Activated T-cell treated with anti-CD3 and anti-CD28 coated beads, Interleukin-2, amount 50 U/mL, for 1 hour (primary cell): ENCODE data around the gene TRIO.

Experiments
- DNase-seq: peaks from one replicate; pipeline ENCODE4 v3.0.0-alpha.2; 2020

TRIO gene

GRCh38 chr5:14503681-14504331 lies 360.7 kb downstream of the TRIO start:
- no peak for DNase-seq

GRCh38 chr5:14504332-14504727 lies 361.2 kb downstream of the TRIO start:
- no peak for DNase-seq

GRCh38 chr5:14504816-14505215 lies 361.7 kb downstream of the TRIO start:
- DNase-seq: no peak

DNA sequence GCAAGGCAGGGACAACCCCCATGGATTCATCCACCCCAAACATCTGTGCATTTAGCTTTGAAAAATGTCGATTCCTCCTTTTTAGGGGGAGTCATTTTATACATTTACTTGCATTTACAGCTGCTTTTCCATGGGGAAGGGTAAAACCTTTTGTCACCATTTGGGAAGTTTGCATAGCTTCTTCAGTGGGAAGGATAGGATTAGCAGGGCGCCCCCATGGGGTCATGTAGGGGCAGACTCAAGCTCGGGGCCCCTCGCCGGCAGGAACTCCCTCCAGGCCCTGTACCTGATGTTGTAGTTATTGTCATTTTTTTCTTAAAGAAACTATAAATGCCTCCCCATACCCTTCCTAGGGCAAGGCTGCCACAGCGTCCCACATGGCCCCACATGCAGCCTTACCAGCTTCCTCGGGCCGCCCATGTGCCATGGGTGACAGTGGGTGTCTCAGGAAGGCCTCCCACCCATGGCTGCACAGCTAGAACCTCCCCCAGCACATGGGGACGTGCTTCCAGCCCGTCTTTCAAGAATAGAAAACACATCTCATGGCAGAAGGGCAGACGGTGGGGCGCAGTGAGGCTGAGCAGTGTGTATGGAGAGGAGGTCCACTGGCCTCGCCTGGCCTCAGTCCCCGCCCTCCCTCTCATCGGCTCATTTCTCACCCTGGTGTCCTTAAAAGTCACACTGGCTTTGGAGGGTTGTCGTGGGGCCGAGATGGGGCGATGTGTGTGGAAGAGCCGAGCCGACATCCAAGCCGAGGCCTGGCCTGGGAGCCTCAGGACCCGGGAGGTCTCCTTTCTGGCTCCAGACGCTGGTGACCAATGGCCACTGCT lies 362.4 kb downstream of the TRIO start:
- no peak for DNase-seq

GRCh38 chr5:14506140-14506538 lies 363.0 kb downstream of the TRIO start:
- DNase-seq: no peak

DNA sequence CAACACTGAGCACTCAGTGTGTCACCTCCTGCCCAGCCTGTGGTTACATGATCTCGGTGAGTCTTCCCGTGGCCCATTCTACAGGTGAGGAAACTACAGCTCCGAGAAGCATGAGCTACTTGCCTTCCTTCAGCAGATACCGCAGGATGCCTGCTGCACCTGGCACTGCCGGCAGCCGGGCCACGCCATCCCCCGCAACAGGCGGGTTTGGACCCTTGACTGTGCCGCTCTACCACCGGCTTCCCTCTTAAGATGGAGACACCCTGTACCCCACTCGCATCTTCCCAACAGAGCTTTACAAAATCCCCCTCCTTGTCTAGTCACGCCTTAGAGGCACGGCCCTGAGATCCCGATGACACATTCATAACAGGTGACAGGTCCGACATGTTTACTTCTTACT lies 363.5 kb downstream of the TRIO start:
- no peak for DNase-seq

DNA sequence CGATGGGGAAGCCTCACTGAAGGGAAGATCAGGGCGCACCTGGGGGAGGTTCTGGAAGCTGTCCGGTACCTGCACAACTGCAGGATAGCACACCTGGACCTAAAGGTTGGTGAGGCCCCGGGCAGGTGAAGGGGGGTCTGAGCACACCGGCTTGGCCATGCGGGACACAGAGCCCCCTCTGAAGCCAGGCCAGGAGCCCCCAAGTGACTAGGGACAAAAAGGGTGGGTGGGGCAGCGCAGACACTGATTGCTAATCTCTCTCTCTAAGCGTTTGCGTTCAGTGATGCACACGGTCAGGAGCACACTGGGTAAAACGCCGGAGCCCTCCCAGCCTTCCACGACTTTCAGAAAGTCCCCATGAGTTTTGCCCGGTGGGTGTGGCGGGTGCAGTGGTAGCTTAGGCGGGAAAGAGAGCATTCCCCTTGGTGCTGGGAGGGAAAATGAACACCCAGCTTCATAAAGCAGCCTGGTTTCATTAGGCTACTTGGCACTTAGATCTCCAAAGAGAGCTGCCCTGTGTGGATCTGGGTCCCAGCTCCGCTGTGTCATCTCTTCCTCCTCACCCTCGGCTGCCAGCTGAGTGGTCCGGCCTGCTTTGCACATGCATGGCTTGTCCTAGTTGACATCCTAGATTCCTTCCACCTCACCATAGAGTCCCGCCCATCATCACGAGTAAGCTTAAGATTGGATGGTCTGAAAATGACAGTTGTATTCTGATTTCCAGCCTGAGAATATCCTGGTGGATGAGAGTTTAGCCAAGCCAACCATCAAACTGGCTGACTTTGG lies 364.2 kb downstream of the TRIO start:
- no peak for DNase-seq

DNA sequence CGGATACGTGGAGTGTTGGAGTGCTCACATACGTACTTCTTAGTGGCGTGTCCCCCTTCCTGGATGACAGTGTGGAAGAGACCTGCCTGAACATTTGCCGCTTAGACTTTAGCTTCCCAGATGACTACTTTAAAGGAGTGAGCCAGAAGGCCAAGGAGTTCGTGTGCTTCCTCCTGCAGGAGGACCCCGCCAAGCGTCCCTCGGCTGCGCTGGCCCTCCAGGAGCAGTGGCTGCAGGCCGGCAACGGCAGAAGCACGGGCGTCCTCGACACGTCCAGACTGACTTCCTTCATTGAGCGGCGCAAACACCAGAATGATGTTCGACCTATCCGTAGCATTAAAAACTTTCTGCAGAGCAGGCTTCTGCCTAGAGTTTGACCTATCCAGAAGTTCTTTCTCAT lies 364.9 kb downstream of the TRIO start:
- no peak for DNase-seq

- no peak for DNase-seq
These were observed 366.4 kb downstream of the TRIO start for GRCh38 chr5:14509556-14509955.

DNA sequence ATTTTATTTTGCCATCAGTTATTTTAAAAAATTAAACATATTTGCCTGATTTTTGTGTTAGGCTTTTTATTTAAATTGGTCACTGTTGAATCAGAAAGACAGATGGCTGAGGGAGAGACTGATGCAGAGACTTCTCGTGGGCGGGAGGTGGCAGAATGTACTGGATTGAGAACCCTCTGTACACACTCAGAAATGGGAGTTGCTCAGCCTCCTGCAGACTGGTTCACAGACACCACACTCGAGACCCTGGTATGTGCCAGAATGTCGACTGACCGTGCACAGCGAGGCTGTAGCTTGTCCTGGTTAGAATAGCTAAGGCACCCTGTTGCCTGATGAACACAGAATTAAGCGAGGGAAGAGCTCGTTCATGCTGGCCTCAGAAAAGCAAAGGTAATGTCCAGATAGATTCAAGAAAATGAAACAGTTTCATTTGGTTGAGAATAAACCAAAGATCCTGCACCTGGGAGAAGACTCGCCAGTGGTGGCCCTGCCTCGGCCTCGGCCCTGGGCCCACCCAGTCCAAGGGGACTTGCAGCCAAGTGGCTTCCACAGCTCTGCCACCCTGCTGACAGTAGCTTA lies 367.1 kb downstream of the TRIO start:
- no peak for DNase-seq

- DNase-seq: no peak
These were observed 367.7 kb downstream of the TRIO start for GRCh38 chr5:14510880-14511279.

GRCh38 chr5:14512574-14512973 lies 369.4 kb downstream of the TRIO start:
- DNase-seq: no peak

DNA sequence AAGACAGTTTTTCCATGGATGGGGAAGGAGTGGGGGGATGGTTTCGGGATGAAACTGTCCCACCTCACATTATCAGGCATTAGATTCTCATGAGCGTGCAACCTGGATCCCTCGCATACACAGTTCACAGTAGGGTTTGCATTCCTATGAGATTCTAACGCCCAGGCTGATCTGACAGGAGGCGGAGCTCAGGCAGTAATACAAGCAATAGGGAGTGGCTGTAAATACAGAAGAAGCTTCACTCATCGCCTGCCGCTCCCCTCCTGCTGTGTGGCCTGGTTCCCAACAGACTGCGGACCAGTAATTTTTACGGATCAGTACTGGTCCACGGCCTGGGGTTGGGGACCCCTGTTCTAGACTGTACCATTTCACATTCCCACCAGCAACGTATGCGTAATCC lies 370.1 kb downstream of the TRIO start:
- DNase-seq: no peak

DNA sequence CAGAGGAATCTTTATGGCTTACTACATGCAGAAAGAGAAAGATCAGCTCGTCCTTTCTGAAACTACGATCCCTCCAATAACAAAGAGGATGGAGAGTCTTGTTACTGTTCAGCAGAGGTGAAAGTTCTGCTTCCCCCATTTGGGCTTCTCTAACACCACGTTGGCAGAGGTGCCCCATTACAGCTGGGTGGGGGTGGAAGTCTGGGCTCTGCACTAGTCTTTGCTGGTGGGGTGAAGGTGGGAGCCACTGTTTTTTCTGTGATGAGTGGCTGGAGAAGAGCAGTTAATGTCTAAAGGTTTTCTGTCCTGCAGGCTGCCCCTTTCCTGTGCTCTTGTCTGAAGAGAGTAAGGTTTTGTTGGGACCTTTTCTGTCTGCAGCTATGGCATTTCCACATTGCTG lies 373.8 kb downstream of the TRIO start:
- DNase-seq: no peak

GRCh38 chr5:14518638-14519037 lies 375.5 kb downstream of the TRIO start:
- DNase-seq: no peak

DNA sequence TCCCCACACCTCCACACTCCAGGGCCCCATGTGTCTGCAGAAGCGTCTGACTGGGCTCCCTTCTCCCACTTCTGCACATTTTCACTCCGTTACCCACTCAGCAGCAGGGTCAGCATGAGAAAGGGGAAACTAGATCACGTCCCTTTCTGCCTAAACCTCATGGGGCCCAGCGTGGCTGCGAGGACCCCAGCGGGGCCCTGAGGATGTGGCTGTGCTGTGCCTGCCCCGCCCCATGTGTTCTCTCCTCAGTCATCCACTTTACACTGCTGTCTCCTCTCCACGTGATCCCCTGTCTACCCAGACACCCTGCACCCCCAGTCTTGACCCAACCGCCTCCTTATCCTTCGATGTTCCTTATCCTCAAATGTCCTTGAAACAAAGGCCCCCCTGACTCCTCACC lies 378.6 kb downstream of the TRIO start:
- DNase-seq: no peak

DNA sequence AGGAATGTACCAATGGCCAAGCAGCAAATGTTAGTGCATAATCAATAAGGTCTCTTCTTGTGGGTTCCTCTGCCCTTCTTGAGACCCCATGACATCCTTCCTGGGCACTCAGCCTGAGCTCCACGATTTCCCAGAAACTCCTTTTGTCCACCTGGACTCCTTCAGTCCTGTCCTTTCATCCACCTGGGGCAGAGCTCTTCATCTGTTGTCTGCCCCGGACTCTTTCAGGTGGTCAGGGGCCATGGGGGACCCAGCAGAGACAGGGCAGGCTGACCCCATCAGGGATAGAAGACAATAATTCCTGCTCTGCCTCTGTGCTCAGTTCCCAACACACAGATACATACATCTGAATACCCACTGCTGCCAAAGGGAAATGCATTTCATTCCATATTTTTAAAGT lies 379.6 kb downstream of the TRIO start:
- no peak for DNase-seq

GRCh38 chr5:14523243-14524034 lies 380.3 kb downstream of the TRIO start:
- no peak for DNase-seq

DNA sequence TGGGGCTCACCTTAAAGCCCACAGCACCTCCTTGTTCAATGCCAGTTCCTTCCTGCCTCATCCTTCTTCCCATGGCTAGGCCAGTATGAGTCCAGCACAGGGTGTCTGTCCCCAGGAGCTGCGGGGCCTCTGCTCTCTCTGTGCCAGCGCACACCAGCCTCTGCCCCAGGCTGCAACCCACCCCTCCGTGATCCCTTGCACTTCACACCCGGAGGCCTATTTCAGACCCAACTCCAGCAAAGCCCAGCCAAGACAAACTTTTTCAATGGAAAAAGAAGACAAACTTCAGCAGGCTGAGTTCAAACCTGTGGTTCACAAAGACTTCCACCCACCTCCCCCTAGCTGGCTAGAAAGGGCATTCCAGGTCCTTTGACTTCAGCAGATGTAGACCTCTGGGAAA lies 382.3 kb downstream of the TRIO start:
- no peak for DNase-seq

DNA sequence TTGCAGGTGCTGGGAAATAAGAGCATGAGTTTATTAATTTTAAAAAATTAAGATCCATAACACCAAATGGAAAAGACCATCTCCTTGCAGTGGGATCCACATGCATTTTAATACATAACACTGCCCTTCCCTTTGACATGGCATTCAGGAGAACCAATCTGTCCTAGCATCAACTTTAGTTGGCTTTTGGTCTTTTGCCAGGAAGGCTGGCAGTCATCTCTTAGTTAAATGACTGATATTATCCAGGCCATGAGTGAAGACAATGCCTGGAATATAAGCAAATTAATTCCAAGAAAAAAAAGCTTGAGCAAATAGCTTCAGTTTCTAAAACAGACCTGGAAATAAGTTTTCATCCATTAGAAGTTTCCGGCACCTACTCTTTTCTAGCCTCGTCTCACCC lies 383.4 kb downstream of the TRIO start:
- DNase-seq: no peak

DNA sequence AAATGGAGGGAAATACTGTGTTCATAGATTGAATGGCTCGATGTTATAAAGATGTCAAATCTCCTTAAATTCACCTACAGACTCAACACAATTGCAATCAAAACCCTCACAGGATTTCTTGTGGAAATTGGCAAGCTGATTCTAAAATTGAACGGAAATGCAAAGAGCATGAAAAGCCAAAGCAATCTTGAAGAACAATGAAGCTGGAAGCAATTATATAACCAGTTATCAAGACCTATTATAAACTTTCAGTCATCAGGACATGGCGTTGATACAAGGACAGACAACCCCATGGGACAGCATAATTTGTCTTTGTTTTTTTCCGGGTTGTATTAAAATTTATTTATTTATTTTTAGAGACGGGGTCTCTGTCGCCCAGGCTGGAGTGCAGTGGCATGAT lies 385.0 kb downstream of the TRIO start:
- DNase-seq: no peak

DNA sequence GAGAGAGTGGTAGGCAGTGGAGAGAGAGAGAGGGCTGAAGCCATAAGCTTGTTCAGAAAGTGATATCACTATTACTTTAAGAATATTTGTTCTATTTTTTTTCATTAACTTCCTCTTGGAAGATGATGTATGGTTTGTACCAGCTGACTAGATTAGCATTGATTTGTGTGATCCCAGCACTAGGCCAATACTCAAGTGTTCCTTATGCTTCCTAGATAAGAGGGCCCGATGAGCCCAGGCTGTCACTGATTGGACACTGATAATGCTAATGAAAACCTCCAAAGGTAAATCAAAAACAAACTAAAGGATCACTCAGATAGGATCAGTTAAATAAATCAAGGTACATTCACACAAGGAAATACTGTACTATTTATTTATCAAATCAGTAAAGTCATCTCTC lies 385.8 kb downstream of the TRIO start:
- no peak for DNase-seq

DNA sequence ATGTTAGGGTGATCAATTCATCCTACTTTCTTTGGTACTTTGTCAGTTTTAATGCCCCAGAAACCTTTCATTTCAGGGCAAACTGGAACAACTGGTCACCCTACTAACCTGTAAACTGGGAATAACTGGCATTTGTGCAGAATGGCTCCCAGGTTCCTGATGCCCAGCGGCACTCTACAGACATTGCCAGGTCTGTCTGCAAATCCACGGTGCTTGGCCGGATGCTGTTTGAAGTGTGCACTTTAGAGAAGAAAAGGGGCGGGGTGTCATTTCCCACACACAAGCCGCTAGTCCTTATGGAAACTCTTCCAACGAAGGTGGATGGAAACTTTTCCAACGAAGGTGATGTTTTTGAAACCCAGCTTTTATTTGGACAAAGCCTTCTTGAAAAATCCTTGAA lies 388.5 kb downstream of the TRIO start:
- no peak for DNase-seq
